SK-N-MC (cell line): Measurements from ENCODE around the gene APOM.

Experiments used
- DNase-seq: peaks from one replicate; pipeline ENCODE4 v3.0.0-alpha.2; 2011; ENCODE audit warnings: low read depth, low spot score
- H3K27ac ChIP-seq: fragments of 200-600 bp; sonication (generic); 2 replicates; pipeline ENCODE4 v1.5.1; 2016; ENCODE audit warnings: mixed run types
- H3K36me3 ChIP-seq: fragments of 200-600 bp; sonication (generic); 2 replicates; pipeline ENCODE4 v1.6.1; 2017; ENCODE audit warnings: antibody characterized with exemption, low read length, mixed read lengths; ENCODE audit not compliant: insufficient read depth
- H3K4me3 ChIP-seq: fragments of 200-600 bp; sonication (generic); 2 replicates; pipeline ENCODE4 v1.5.1; 2016
- H3K9ac ChIP-seq: fragments of 200-600 bp; sonication (generic); 2 replicates; pipeline ENCODE4 v1.8.0; 2017; ENCODE audit warnings: mixed run types, mixed read lengths; ENCODE audit not compliant: insufficient read length
- H3K9me3 ChIP-seq: fragments of 200-600 bp; sonication (generic); 2 replicates; pipeline ENCODE4 v1.6.1; 2017; ENCODE audit warnings: low read depth, mild to moderate bottlenecking, antibody characterized with exemption, low read length, moderate library complexity, mixed read lengths
- EZH2 ChIP-seq: fragments of 200-600 bp; sonication (generic); IDR thresholded peaks from one replicate; pipeline ENCODE4 v1.6.1; 2017; ENCODE audit warnings: antibody characterized with exemption
- FOXP2 ChIP-seq: optimal IDR thresholded peaks from 2 replicates; pipeline ENCODE3; 2011; ENCODE audit warnings: mild to moderate bottlenecking, moderate library complexity; ENCODE audit not compliant: insufficient read depth; ENCODE audit errors: extremely low read length, control extremely low read depth
- POLR2AphosphoS5 ChIP-seq: IDR thresholded peaks from 2 replicates; pipeline ENCODE4 v1.6.1; 2012; ENCODE audit warnings: mild to moderate bottlenecking, low read depth, low read length, borderline replicate concordance

The APOM gene

DNA sequence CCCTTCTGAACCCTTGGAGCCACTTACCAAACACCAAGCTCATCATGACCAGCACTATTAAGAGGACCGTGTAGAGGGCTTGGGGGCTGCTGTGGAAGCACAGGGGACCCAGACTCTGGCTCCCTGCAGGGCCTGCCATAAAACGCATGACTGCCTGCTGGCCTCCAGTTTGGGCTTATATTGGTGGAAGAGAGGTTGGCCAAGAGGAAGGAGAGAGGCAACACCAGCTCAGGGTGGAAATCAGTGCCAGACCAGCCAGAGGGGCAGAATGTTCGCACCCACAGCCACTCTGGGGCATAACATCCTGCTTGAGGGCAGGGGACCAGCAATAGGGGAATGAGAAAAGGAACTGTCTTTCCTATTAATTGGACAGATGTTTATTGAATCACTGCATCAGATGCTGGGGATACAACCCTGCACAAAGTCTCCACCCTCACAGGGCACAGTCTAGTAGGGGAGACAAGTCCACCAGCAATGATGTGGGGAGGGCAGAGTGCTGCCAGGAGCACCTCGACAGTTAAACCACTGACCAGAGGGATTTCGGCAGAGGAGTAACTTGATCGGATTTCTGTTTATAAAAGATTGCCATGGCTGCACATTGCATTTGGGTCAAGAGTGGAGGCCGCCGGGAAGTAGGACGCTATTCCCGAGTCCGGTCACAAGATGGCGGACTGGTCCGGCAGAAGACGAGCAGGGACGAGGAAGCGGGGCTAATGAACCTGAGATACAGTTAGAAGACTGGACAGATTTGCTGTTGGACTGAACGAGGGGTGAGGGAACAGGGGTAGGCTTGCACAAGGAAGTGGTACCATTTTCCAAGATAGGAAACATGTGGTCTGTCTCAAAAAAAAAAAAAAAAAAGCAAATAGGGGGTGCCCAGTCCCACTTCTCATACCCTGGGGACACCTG is 24.8 kb downstream of the APOM start, which contains the start of gene LY6G5C:
LY6G5C (minus strand) TSS at position 842 of the 909 bp plus-strand sequence; CDS start at position 148, 694 bp downstream.
- DNase-seq = peak; percentile 18

DNA sequence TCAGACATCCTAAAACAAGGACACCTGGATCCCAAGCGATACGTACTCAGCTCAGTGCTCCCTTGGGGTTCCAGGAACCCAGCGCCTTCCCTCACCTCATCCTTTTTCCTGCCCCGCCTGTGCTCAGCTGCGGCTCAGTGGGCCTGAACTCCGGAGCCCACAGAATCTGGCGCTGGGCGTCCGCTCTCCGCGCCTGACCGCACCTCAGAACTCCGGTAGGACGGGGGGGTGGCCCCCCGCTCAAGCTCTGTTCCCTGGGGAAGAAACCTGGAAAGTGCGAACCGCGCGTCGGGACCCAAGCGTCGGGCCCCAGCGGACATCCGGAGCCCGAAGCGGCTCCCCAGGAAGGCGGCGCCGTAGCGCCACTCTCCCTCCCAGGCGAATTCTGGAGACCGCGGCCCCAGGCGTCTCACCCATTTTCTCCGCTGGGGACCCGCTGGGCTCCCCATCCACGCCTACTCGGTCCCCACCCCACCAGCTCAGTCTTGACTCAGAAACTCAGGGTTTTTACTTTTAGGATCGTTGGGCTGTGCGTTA is 25.5 kb downstream of the APOM start:
- no peak for DNase-seq
- H3K9ac ChIP-seq = peak overlapping the region; percentile 50
- no peaks in the 10 kb centered on the region for H3K36me3 ChIP-seq
- H3K27ac ChIP-seq = no peak overlapping the region
- TF ChIP-seq FOXP2 (no peak), EZH2 (no peak), POLR2AphosphoS5 (peak; percentile 26; the same call in 1 of the 2 replicates)
- peak overlapping the region; percentile 76 for H3K4me3 ChIP-seq
- no peaks in the 10 kb centered on the region for H3K9me3 ChIP-seq

More for the DNA sequence above, 24.8 kb downstream of the APOM start, which contains the start of gene LY6G5C:
- Histone ChIP-seq H3K36me3 (no peaks in the 10 kb centered on the region), H3K4me3 (peak within 1 kb of the TSS; percentile 76), H3K9ac (peak within 1 kb of the TSS; percentile 50), H3K9me3 (no peaks in the 10 kb centered on the region), H3K27ac (no peak within 1 kb of the TSS)
- TF ChIP-seq FOXP2 (no peak), EZH2 (no peak), POLR2AphosphoS5 (no peak)

DNA sequence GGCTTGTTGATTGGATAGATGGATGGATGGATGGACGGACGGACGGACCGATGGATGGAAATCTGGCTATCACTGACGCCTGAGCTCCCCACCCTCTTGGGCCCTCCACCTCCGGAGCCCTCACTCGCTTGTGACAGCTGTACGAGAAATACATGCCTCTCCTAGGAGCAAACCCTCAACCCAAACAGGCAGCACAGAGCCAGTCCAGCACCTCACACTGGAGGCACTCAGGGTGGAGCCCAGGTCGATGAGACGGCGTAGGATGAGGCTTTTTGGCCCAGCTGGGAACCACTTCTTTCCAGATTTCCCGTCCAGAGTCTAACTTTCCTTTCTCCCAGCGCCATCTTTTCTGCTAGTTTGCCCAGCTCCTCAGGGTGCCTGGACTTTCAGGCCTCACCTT is 27.9 kb downstream of the APOM start:
- Histone ChIP-seq H3K9me3 (no peaks in the 10 kb centered on the region), H3K27ac (no peak overlapping the region), H3K4me3 (no peak overlapping the region), H3K9ac (no peak overlapping the region), H3K36me3 (peaks cover 9% of the 10 kb centered on the region; the same call in 1 of the 2 replicates)
- TF ChIP-seq POLR2AphosphoS5 (no peak), FOXP2 (no peak), EZH2 (no peak)
- DNase-seq = no peak

DNA sequence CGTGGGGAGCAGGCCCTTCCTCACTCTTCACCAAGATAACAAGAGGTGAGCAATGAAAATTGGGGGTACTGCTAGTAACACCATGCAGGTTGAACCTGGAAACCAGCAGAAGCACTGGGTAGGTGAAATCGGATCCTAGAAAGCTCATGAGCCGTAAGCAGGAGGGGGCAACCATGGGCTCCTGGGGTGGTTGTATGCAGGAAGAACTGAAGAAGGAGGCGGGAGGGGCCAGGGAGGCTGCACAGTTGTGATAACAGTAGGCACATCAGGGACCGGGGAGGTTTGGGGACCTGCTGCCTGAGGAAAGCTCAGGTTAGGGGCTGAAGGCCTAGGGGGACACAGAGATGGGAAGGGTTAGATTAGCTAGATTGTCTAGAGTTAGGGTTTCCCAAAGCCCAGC is 30.8 kb downstream of the APOM start:
- Histone ChIP-seq H3K9ac (no peak overlapping the region), H3K9me3 (no peaks in the 10 kb centered on the region), H3K36me3 (peaks cover 19% of the 10 kb centered on the region; the same call in 1 of the 2 replicates), H3K4me3 (no peak overlapping the region), H3K27ac (no peak overlapping the region)
- DNase-seq = no peak
- no peak for TF ChIP-seq FOXP2
- no peak for TF ChIP-seq POLR2AphosphoS5
- TF ChIP-seq EZH2 = no peak

DNA sequence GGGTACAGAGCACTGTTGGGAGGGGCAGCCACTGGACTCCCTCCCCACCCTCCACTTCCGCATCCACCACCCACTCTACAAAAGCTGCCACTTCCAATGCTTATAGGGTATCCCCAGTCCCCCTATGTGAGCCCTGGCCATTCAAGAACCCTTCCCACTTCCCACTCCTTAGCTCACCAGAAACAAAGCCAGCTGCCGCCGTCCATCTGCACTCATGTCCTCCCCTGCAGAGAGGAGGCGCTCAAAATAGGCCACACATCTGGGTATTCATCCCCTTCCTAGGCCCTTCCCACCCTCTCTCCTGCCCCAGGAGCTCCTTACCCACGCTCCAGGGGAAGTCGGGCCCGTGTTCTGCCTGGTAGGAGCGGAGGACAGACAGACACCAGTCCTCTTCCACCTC is 31.6 kb downstream of the APOM start:
- no peak overlapping the region for H3K9ac ChIP-seq
- no peak for DNase-seq

DNA sequence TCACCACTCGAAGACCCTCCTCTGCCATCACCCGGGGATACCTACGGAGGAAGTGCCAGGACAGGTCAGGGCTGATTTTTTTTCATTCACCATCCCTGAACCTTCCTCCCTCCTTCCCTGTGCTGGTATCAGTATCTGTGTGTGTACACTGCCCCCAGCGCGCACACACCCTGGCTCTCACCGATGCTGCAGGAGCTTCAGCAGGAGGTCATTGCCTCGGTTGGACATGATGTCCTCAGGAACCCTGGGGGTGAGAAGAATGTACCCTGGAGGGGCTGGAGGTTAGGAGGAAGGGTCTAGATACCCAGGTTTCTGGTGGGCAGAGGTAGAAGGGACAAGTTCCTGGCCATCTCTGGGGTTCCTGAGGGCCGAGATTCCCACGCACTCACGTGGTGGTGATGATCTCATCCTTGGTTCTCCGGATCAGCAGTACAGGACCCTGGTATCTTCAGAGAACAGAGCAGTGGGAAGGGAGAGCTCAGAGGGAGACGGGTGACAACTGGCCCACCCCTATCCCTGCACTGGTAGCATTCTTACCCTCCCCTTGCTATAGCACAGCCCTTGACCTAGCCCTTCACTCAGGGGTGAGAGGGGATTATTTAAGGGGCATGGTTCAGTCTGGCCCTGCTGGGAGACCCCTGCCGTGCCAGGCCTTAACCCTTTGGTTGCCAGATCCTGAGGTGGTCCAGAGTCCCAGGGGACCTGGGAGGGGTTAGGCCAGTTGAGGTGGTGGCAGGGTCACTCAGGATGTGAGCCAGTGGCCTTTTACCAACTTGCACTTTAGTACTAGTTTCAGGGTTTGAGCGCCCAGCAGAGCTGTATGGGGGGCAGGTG is 32.4 kb downstream of the APOM start:
- H3K4me3 ChIP-seq = no peak overlapping the region
- no peaks in the 10 kb centered on the region for H3K9me3 ChIP-seq
- no peak for TF ChIP-seq EZH2
- no peak for TF ChIP-seq POLR2AphosphoS5
- TF ChIP-seq FOXP2 = no peak
- H3K27ac ChIP-seq = no peak overlapping the region
- peaks cover 23% of the 10 kb centered on the region; the same call in 1 of the 2 replicates for H3K36me3 ChIP-seq
- no peak for DNase-seq
- H3K9ac ChIP-seq = no peak overlapping the region

More for the DNA sequence above, 31.6 kb downstream of the APOM start:
- Histone ChIP-seq H3K27ac (no peak overlapping the region), H3K36me3 (peaks cover 19% of the 10 kb centered on the region; the same call in 1 of the 2 replicates), H3K4me3 (no peak overlapping the region), H3K9me3 (no peaks in the 10 kb centered on the region)
- TF ChIP-seq FOXP2 = no peak
- TF ChIP-seq POLR2AphosphoS5 = no peak
- no peak for TF ChIP-seq EZH2

DNA sequence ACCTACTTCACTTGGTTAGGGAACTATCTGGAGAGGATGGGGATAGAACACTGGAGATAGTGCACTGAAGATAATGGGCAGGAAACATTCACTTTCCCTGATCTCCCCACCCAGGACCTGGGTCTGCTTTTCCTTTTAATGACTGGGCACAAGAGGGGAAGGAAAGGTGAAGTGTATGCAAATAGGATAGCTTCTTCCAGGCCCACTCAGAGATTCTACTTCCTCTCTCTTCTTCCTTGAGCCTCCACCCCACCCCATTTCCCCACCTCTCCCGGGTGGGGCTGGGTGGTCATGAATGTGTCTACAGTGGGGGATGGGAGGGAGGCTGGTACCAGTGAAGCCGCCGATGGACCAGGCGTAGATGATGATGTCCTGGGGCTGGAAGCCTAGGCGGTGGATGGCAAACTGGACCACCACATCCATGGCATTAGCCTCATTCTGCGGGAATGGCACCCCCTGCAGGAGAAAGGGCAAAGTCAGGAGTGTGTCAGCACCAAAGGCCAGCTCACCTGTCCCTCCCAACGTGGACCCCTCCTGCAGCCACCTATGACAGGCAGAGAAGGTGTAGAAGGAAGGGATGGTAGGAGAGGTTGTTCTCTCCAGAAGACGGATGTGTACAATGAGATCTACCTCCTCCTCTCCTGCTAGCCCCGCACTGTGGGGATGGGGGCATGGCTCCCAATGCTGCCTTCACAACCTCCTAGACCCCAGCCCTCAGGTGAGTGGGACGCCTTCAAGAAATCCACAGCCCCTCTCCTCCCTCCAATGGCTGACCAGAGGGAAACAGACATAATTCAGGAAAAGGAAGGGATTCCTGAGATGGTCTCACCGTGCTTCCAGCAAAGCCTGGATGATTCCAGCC is 33.8 kb downstream of the APOM start:
- no peak for DNase-seq
- H3K4me3 ChIP-seq = no peak overlapping the region
- TF ChIP-seq POLR2AphosphoS5 (no peak), FOXP2 (no peak), EZH2 (no peak)
- peaks cover 23% of the 10 kb centered on the region; the same call in 1 of the 2 replicates for H3K36me3 ChIP-seq
- H3K9me3 ChIP-seq = no peaks in the 10 kb centered on the region
- H3K27ac ChIP-seq = no peak overlapping the region
- no peak overlapping the region for H3K9ac ChIP-seq
